GM12865 (cell line): ENCODE measurements around the gene CAPN13.

Experiments
- DNase-seq: peaks from one replicate; pipeline ENCODE4 v3.0.0; 2010; ENCODE audit warnings: low read depth
- H3K4me3 ChIP-seq: 2 replicates; pipeline ENCODE4 v1.5.1; 2011; ENCODE audit warnings: mild to moderate bottlenecking, low read depth, low read length, control low read depth
- CTCF ChIP-seq: IDR thresholded peaks from 2 replicates; pipeline ENCODE4 v1.5.1; 2011; ENCODE audit warnings: low read length, control low read depth, low read depth, inconsistent platforms; ENCODE audit not compliant: insufficient read depth; ENCODE audit errors: missing control alignments

CAPN13 gene

GRCh38 chr2:30695749-30696148 lies 111.5 kb downstream of the CAPN13 start:
- TF ChIP-seq CTCF: no peak
- H3K4me3 ChIP-seq: no peak overlapping the region
- no peak for DNase-seq

GRCh38 chr2:30694286-30695055 lies 112.8 kb downstream of the CAPN13 start:
- H3K4me3 ChIP-seq: no peak overlapping the region
- DNase-seq: no peak
- no peak for TF ChIP-seq CTCF

- no peak for TF ChIP-seq CTCF
- no peak for DNase-seq
- no peak overlapping the region for H3K4me3 ChIP-seq
Measured at GRCh38 chr2:30693821-30694281, 113.4 kb downstream of the CAPN13 start.

GRCh38 chr2:30692829-30693275 lies 114.4 kb downstream of the CAPN13 start:
- H3K4me3 ChIP-seq: no peak overlapping the region
- DNase-seq: no peak
- no peak for TF ChIP-seq CTCF

- no peak overlapping the region for H3K4me3 ChIP-seq
- no peak for DNase-seq
- peak; percentile 41 for TF ChIP-seq CTCF
Measured at GRCh38 chr2:30691948-30692828, 115.1 kb downstream of the CAPN13 start.

GRCh38 chr2:30691091-30691947 lies 115.9 kb downstream of the CAPN13 start:
- DNase-seq: no peak
- H3K4me3 ChIP-seq: no peak overlapping the region
- TF ChIP-seq CTCF: no peak
